Keratinocyte (primary cell): ENCODE data around the gene CHPF. TPM values are rescaled to one million over a fixed set of nuclear protein-coding genes. Genes with fewer than 3 reads are reported as not detected.

ENCODE experiments used
- DNase-seq: peaks from one replicate; pipeline ENCODE4 v3.0.0-alpha.2; 2011; ENCODE audit warnings: low read depth, missing footprints, low spot score
- FAIRE-seq: peaks from 2 replicates; lab custom pipeline; 2011; peaks lifted over from hg19 to GRCh38; lab: Jason Lieb, UNC
- H2AFZ ChIP-seq: 2 replicates; pipeline ENCODE4 v1.6.0; 2012; ENCODE audit warnings: low read length, control low read depth, inconsistent platforms; ENCODE audit not compliant: control insufficient read depth
- H3K27ac ChIP-seq: 2 replicates; pipeline ENCODE4 v1.5.1; 2011; ENCODE audit warnings: low read length; ENCODE audit not compliant: control insufficient read depth, insufficient read depth
- H3K27me3 ChIP-seq: 3 replicates; pipeline ENCODE4 v1.6.0; 2011; ENCODE audit warnings: low read length; ENCODE audit not compliant: control insufficient read depth, insufficient read depth; ENCODE audit errors: extremely low read depth
- H3K36me3 ChIP-seq, 2 experiments: 2 replicates in 1 of 2; 3 replicates in 1 of 2; pipeline ENCODE4 v1.5.1; 2011; ENCODE audit warnings: low read length in 2 of 2, mild to moderate bottlenecking in 1 of 2; ENCODE audit not compliant: control insufficient read depth in 2 of 2, insufficient read depth in 2 of 2; ENCODE audit errors: extremely low read depth in 1 of 2
- H3K4me1 ChIP-seq: 3 replicates; pipeline ENCODE4 v1.5.1; 2011; ENCODE audit warnings: low read length; ENCODE audit not compliant: control insufficient read depth, insufficient read depth; ENCODE audit errors: extremely low read depth
- H3K4me2 ChIP-seq: 3 replicates; pipeline ENCODE4 v1.6.0; 2011; ENCODE audit warnings: low read depth, low read length; ENCODE audit not compliant: control insufficient read depth, insufficient read depth; ENCODE audit errors: extremely low read depth
- H3K4me3 ChIP-seq, 3 experiments: fragments of 200-600 bp in 1 of 3; sonication (generic) in 1 of 3; 2 replicates in 2 of 3; 3 replicates in 1 of 3; pipeline ENCODE4 v1.5.1; 2011 to 2016; ENCODE audit warnings: low read length in 3 of 3, mild to moderate bottlenecking in 3 of 3, control low read depth in 2 of 3, inconsistent platforms in 1 of 3, low read depth in 1 of 3, mixed read lengths in 1 of 3, mixed run types in 1 of 3, moderate library complexity in 1 of 3; ENCODE audit not compliant: control insufficient read depth in 2 of 3, insufficient read depth in 2 of 3; ENCODE audit errors: extremely low read depth in 1 of 3
- H3K79me2 ChIP-seq: 2 replicates; pipeline ENCODE4 v1.6.0; 2012; ENCODE audit warnings: low read length; ENCODE audit not compliant: control insufficient read depth, insufficient read depth
- H3K9ac ChIP-seq: 3 replicates; pipeline ENCODE4 v1.6.0; 2011; ENCODE audit warnings: low read length; ENCODE audit not compliant: control insufficient read depth, insufficient read depth; ENCODE audit errors: extremely low read depth
- H3K9me1 ChIP-seq: 3 replicates; pipeline ENCODE4 v1.6.0; 2011; ENCODE audit warnings: low read length; ENCODE audit not compliant: control insufficient read depth, insufficient read depth; ENCODE audit errors: extremely low read depth
- H3K9me3 ChIP-seq: 2 replicates; pipeline ENCODE4 v1.5.1; 2012; ENCODE audit warnings: low read depth, low read length; ENCODE audit not compliant: control insufficient read depth
- H4K20me1 ChIP-seq: 3 replicates; pipeline ENCODE4 v1.6.0; 2011; ENCODE audit warnings: low read length; ENCODE audit not compliant: control insufficient read depth, insufficient read depth; ENCODE audit errors: extremely low read depth
- EZH2 ChIP-seq: IDR thresholded peaks from one replicate; pipeline ENCODE4 v1.6.1; 2012; ENCODE audit warnings: inconsistent platforms, mild to moderate bottlenecking, low read length, moderate library complexity
- dilution Hi-C: fragments of 300-500 bp; cut with MboI; formaldehyde crosslinking; loops from one replicate; pipeline ENCODE4 v1.7.0; 2020; ENCODE audit warnings: low sequenced_read_pairs; ENCODE audit not compliant: extremely low pct_ligation_motif_present
- polyA plus RNA-seq, 5 experiments: library from polyadenylated mRNA; depleted of rRNA in 3 of 5; stranded (reverse) in 3 of 5; stranded (forward) in 1 of 5; unstranded in 1 of 5; fragments of >200 nt; gene quantifications; 1 replicate in 1 of 5; 2 replicates in 3 of 5; 3 replicates in 1 of 5; pipeline versions ENCODE4 v1.2.1 to v1.2.3, GENCODE V29; 2011 to 2012; ENCODE audit warnings: missing spikeins in 2 of 5, low read depth in 1 of 5, low replicate concordance in 1 of 5
- TF ChIP-seq, protein P1 (sequence below), 3 experiments: IDR thresholded peaks in 1 of 3; conservative IDR thresholded peaks in 1 of 3; optimal IDR thresholded peaks in 1 of 3; 2 replicates in 2 of 3; 3 replicates in 1 of 3; pipeline versions ENCODE3 to v1.5.1; 2011; ENCODE audit warnings: low read length in 3 of 3, mild to moderate bottlenecking in 3 of 3, moderate library complexity in 2 of 3, control low read depth in 1 of 3, inconsistent platforms in 1 of 3; ENCODE audit not compliant: insufficient read depth in 2 of 3; ENCODE audit errors: extremely low read depth in 1 of 3

Gene CHPF
- polyA plus RNA-seq, 1 donor (not counting 4 experiments of a cell fraction or from before 2014, with no cell fraction given) = 24.4 TPM

DNA sequence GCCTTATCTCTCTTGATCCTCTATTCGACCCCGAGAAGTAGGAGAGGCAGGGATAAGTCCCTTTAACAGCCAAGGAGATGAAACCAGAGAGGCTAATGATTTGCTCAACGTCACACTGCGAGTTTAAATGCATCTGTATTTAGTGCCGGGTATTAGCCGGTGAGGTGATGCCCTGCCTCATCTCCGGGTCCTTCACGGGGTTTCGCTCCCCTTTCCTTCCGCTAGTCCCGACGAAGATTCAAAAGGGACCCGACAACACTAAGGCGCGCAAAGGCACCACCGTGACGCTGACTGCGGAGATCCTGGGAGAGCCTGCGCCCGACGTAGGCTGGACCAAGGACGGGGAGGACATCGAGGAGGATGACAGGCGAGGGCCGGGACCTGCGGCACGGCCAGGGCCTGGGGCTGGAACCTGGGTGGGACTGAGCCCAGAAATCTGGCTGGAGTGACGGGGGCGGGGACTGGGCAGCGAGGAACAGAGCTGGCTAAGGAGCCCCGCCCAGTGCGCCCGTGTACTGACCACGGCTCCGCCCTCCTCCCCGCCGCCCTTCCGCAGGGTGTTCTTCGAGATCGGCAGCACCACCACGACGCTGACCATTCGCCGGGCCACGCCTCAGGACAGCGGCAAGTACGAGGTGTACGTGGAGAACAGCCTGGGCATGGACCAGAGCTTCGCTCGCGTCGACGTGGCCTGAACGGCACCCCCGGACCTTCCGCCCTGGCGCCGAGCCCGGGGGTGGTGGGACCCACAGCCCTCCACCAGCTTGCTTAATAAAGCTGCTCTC, 45.9 kb downstream of the CHPF start:
- Histone ChIP-seq H3K9ac (peak overlapping the region; percentile 89), H3K36me3 (no peaks in the 10 kb centered on the region), H3K27me3 (peaks cover 50% of the 10 kb centered on the region), H3K4me2 (peak overlapping the region; percentile 98), H3K9me1 (no peaks in the 10 kb centered on the region), H3K4me1 (peaks cover 15% of the 10 kb centered on the region), H4K20me1 (peaks cover 3% of the 10 kb centered on the region), H3K4me3 (peak overlapping the region; percentile 62 to 83 (median 80)), H3K79me2 (peaks cover 7% of the 10 kb centered on the region), H2AFZ (peak overlapping the region; percentile 85), H3K27ac (no peak overlapping the region), H3K9me3 (no peaks in the 10 kb centered on the region)
- TF ChIP-seq EZH2 = peak; percentile 81
- TF ChIP-seq, protein P1, sequence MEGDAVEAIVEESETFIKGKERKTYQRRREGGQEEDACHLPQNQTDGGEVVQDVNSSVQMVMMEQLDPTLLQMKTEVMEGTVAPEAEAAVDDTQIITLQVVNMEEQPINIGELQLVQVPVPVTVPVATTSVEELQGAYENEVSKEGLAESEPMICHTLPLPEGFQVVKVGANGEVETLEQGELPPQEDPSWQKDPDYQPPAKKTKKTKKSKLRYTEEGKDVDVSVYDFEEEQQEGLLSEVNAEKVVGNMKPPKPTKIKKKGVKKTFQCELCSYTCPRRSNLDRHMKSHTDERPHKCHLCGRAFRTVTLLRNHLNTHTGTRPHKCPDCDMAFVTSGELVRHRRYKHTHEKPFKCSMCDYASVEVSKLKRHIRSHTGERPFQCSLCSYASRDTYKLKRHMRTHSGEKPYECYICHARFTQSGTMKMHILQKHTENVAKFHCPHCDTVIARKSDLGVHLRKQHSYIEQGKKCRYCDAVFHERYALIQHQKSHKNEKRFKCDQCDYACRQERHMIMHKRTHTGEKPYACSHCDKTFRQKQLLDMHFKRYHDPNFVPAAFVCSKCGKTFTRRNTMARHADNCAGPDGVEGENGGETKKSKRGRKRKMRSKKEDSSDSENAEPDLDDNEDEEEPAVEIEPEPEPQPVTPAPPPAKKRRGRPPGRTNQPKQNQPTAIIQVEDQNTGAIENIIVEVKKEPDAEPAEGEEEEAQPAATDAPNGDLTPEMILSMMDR (optimal IDR thresholded peaks at IDR 0.05 in 1 of 3, IDR thresholded peaks at IDR 0.05 in 1 of 3, conservative IDR thresholded peaks at IDR 0.05 in 1 of 3; ENCODE audit: extremely low read depth in 1 of 3, insufficient read depth in 2 of 3, low read length in 3 of 3) = no peak
- DNase-seq (no peak), FAIRE-seq (no peak)
- dilution Hi-C loops = no loop called here

DNA sequence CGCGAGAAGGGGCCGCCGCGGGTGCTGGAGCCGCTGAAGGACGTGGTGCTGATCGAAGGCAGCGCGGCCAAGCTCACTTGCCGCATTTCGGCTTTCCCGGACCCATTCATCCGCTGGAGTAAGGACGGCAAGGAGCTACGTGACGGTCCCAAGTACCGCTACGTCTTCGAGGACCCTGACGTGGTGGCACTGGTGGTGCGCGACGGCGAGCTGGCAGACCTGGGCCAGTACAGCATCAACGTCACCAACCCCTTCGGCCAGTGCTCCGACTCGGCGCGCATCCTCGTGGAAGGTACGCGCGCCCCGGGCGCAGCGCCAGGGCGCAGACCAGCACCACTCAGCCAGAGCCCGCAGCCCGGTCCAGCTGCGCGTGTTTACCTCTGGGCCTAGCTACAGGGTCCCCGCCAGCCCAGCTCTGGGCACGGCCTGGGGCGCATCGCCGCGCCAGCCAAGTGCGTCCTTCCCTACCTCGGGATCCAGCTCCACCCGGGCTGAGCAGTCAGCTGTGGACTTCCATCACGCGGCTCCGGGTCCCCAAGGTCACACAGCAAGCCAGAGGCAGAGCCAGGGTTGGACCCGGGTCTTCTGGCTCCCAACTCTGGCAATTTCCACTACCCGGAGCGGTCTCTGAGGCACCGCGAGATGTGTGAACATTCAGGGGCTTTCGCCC, 46.6 kb downstream of the CHPF start:
- Histone ChIP-seq H3K9me3 (no peaks in the 10 kb centered on the region), H4K20me1 (peaks cover 3% of the 10 kb centered on the region), H3K4me1 (peaks cover 15% of the 10 kb centered on the region), H3K4me3 (peak overlapping the region in 1 of 3 experiments; percentile 83), H3K27ac (no peak overlapping the region), H3K36me3 (peaks cover 0 to 1% of the 10 kb centered on the region in 2 experiments), H3K9me1 (no peaks in the 10 kb centered on the region), H2AFZ (no peak overlapping the region), H3K4me2 (peak overlapping the region; percentile 98), H3K79me2 (peaks cover 7% of the 10 kb centered on the region), H3K27me3 (peaks cover 50% of the 10 kb centered on the region), H3K9ac (no peak overlapping the region)
- FAIRE-seq (no peak), DNase-seq (no peak)
- TF ChIP-seq EZH2 = peak; percentile 92
- TF ChIP-seq, protein P1 (optimal IDR thresholded peaks at IDR 0.05 in 1 of 3, IDR thresholded peaks at IDR 0.05 in 1 of 3, conservative IDR thresholded peaks at IDR 0.05 in 1 of 3; ENCODE audit: extremely low read depth in 1 of 3, insufficient read depth in 2 of 3, low read length in 3 of 3) = no peak
- dilution Hi-C loops = no loop called here
